Neuron (in vitro differentiated cells): ENCODE measurements around the gene USH1C.

Source experiments
- H2AFZ ChIP-seq: one replicate; pipeline ENCODE4 v1.6.1; 2013; ENCODE audit warnings: low read depth, mild to moderate bottlenecking, inconsistent platforms, low read length, moderate library complexity
- H3K27me3 ChIP-seq: one replicate; pipeline ENCODE4 v1.6.1; 2013; ENCODE audit warnings: low read length; ENCODE audit not compliant: insufficient read depth
- H3K36me3 ChIP-seq: one replicate; pipeline ENCODE4 v1.6.1; 2013; ENCODE audit warnings: low read length; ENCODE audit not compliant: insufficient read depth
- H3K4me1 ChIP-seq: one replicate; pipeline ENCODE4 v1.6.1; 2013; ENCODE audit warnings: low read length; ENCODE audit not compliant: insufficient read depth
- H3K4me3 ChIP-seq: 2 replicates; pipeline ENCODE4 v1.5.1; 2013; ENCODE audit warnings: mild to moderate bottlenecking, low read length, moderate library complexity
- H3K9me3 ChIP-seq: one replicate; pipeline ENCODE4 v1.6.1; 2013; ENCODE audit warnings: low read length

Gene USH1C

DNA sequence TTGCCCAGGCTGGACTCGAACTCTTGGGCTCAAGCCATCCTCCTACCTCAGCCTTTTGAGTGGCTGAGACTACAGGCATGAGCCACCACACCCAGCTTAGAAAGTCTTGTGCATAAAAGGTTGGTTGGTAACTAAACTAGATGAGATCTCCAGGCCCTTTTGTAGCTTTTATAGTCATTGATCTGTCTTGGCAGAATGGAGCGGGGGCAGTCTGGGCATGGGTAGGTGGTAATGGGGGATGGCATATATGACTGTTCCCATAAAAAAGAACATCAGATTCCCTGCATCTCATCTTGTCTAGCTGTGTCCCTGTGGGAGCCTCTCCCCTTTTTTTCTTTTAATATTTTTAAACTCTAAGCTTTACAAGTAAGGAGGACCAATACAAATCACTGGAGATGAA lies 97.7 kb downstream of the USH1C start:
- H3K4me3 ChIP-seq, result no peak overlapping the region
- no peaks in the 10 kb centered on the region for H3K27me3 ChIP-seq
- no peaks in the 10 kb centered on the region for H3K36me3 ChIP-seq

GRCh38 chr11:17445240-17445795 lies 98.9 kb downstream of the USH1C start:
- H3K27me3 ChIP-seq, result no peaks in the 10 kb centered on the region
- no peaks in the 10 kb centered on the region for H3K4me1 ChIP-seq
- no peak overlapping the region for H3K4me3 ChIP-seq
- no peaks in the 10 kb centered on the region for H3K36me3 ChIP-seq
- no peak overlapping the region for H2AFZ ChIP-seq
- peaks cover 1% of the 10 kb centered on the region for H3K9me3 ChIP-seq

More for the DNA sequence above, 97.7 kb downstream of the USH1C start:
- H2AFZ ChIP-seq, result no peak overlapping the region
- H3K9me3 ChIP-seq, result peaks cover under 1% of the 10 kb centered on the region
- no peaks in the 10 kb centered on the region for H3K4me1 ChIP-seq

DNA sequence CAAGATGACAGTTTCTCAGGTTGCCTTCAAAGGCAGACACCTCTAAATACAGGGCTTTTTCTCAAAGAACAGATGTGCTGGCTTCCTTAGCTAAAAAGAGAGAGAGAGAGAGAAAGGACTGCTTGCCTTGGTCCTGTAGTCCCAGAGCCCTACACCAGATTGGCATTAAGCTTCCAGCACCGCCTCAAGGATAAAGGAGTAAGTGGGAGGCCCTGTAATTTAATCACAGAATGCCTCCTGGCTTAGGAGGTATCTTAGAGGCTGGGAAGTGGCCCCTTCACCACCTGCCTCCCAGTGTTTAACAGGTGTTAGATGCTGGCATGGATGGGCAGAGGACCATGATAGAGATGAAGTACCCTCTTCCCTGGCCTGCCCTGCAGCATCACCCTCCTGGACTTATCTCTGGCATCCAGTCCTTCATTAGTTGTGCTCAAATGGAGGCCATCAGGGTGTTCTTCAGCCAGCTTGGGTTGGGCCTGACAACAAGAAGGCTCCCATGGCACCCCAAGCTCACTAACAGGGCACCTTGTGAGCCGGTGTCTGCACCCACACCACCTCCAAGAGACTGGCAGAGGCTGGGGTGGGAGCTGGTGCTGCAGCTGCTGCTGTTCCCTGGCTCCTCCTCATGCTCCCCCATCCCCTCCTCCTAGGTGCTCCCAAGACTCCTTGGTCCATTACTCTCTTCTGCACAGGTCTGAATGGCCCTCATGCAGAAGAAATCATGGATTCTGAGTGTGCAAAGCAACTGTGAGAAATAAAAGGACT lies 100.1 kb downstream of the USH1C start:
- no peaks in the 10 kb centered on the region for H3K36me3 ChIP-seq
- H3K27me3 ChIP-seq, result peaks cover 3% of the 10 kb centered on the region
- H3K9me3 ChIP-seq, result peaks cover 1% of the 10 kb centered on the region
- no peaks in the 10 kb centered on the region for H3K4me1 ChIP-seq
- no peak overlapping the region for H3K4me3 ChIP-seq
- H2AFZ ChIP-seq, result no peak overlapping the region
